ENCODE results near the gene ZNF213. TPM values are rescaled to one million over a fixed set of nuclear protein-coding genes. Genes with fewer than 3 reads are reported as not detected.

Gene ZNF213
- total and polyA plus RNA-seq, 4 donors: 4.2 to 30.2 (median 17.3) TPM

DNA sequence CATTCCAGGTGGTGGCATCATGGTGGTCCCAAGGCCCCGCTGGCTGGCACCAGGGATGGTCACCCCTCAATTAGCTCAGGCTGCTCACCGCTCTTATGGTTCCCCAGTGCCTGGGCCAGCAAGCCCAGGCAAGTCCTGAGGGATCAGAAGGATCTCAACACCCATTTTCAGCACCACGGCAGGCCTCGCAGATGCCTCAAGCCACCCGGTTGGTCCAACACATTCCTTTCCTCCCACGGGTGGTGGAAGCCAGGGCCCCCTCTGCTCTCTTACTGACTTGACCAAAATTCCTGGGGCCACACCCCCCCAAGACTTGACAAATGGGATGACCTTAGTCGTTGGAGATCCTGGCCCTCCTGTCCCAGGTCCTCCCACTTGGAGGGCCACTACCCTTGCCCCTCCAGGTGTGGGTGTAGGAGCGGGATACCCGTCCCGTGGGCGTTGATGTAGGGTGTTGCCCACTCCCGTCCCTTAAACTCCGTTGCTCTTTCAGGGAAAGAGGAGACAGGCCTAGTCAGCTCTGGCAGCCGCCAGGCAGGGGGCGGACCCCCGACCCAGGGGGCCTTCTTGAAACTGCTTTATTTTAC lies 16.5 kb upstream of the ZNF213 start:
- 97% methylated on average over 14 of the region's 16 CpGs for WGBS (ENCODE audit: insufficient coverage)
- Histone ChIP-seq H3K4me1 (ENCODE audit: control insufficient read depth, insufficient read depth, low read length) (peaks cover 20% of the 10 kb centered on the region), H3K36me3 (ENCODE audit: control insufficient read depth, insufficient read depth, low read length) (peaks cover 75% of the 10 kb centered on the region), H3K9me3 (ENCODE audit: control insufficient read depth, insufficient read depth, low read length) (no peaks in the 10 kb centered on the region), H3K27me3 (ENCODE audit: control insufficient read depth, insufficient read depth, low read length) (no peaks in the 10 kb centered on the region), H3K27ac (ENCODE audit: low read depth, low read length) (no peak overlapping the region), H3K4me3 (ENCODE audit: low read depth, low read length) (no peak overlapping the region)
- no peak for DNase-seq (ENCODE audit: low read depth in 4 of 6, low spot score in 6 of 6)

DNA sequence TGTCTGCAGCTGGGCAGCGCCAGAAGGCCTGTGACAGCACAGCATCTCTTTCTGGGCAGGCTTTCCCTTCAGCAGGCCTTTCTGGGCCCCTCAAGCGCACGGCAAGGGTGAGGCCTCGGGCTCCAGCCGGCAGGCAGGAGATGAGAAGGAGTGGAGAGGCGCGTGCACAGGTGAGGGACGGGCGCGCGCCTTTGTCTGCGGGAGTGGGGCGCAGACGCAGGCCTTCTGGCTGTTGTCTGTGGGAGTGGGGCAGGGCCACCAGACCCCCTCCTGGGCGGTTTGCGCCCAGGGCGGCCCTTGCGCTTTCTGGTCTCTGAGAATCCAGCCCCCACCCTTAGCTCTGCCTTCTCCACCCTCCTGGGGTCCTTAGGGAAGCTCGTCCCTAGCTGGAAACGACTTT lies 16.0 kb upstream of the ZNF213 start:
- peaks cover 75% of the 10 kb centered on the region for H3K36me3 ChIP-seq (ENCODE audit: control insufficient read depth, insufficient read depth, low read length)
- peaks cover 20% of the 10 kb centered on the region for H3K4me1 ChIP-seq (ENCODE audit: control insufficient read depth, insufficient read depth, low read length)
- no peak overlapping the region for H3K4me3 ChIP-seq (ENCODE audit: low read depth, low read length)
- H3K27me3 ChIP-seq (ENCODE audit: control insufficient read depth, insufficient read depth, low read length): no peaks in the 10 kb centered on the region
- no peak for DNase-seq (ENCODE audit: low read depth in 4 of 6, low spot score in 6 of 6)
- no peaks in the 10 kb centered on the region for H3K9me3 ChIP-seq (ENCODE audit: control insufficient read depth, insufficient read depth, low read length)
- 89% methylated on average over 11 of the region's 20 CpGs for WGBS (ENCODE audit: insufficient coverage)
- no peak overlapping the region for H3K27ac ChIP-seq (ENCODE audit: low read depth, low read length)

DNA sequence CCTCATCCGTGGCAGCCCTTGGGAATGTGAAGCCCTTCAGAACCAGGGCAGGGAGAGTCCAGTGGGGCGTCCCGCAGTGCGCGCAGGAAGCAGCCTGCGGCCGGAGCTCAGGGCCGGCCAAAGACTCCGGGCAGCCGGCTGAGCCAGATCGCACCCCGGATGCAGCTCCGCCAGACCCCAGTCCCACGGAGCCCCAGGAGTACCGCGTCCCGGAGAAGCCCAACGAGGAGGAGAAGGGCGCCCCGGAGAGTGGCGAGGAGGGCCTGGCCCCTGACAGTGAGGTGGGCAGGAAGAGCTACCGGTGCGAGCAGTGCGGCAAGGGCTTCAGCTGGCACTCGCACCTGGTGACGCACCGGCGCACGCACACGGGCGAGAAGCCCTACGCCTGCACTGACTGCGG lies 15.5 kb upstream of the ZNF213 start:
- no peak for DNase-seq (ENCODE audit: low read depth in 4 of 6, low spot score in 6 of 6)
- Histone ChIP-seq H3K27me3 (ENCODE audit: control insufficient read depth, insufficient read depth, low read length) (no peaks in the 10 kb centered on the region), H3K4me3 (ENCODE audit: low read depth, low read length) (no peak overlapping the region), H3K36me3 (ENCODE audit: control insufficient read depth, insufficient read depth, low read length) (peaks cover 71% of the 10 kb centered on the region), H3K4me1 (ENCODE audit: control insufficient read depth, insufficient read depth, low read length) (peaks cover 18% of the 10 kb centered on the region), H3K9me3 (ENCODE audit: control insufficient read depth, insufficient read depth, low read length) (no peaks in the 10 kb centered on the region), H3K27ac (ENCODE audit: low read depth, low read length) (no peak overlapping the region)
- 95% methylated on average over 32 of the region's 33 CpGs for WGBS (ENCODE audit: insufficient coverage)

DNA sequence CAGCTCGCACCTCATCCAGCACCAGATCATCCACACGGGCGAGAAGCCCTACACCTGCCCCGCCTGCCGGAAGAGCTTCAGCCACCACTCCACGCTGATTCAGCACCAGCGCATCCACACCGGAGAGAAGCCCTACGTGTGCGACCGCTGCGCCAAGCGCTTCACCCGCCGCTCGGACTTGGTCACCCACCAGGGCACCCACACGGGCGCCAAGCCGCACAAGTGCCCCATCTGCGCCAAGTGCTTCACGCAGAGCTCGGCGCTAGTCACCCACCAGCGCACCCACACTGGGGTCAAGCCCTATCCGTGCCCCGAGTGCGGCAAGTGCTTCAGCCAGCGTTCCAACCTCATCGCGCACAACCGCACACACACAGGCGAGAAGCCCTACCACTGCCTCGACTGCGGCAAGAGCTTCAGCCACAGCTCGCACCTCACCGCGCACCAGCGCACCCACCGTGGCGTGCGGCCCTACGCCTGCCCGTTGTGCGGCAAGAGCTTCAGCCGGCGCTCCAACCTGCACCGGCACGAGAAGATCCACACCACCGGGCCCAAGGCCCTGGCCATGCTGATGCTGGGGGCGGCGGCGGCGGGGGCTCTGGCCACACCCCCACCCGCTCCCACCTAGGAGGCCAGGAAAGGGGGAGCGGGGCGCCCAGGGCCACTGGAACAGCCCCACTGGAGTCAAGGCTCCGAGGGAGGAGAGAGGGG lies 15.0 kb upstream of the ZNF213 start:
- H3K27me3 ChIP-seq (ENCODE audit: control insufficient read depth, insufficient read depth, low read length): no peaks in the 10 kb centered on the region
- 97% methylated on average over 45 of the region's 57 CpGs for WGBS (ENCODE audit: insufficient coverage)
- no peak overlapping the region for H3K27ac ChIP-seq (ENCODE audit: low read depth, low read length)
- DNase-seq (ENCODE audit: low read depth in 4 of 6, low spot score in 6 of 6): no peak
- H3K36me3 ChIP-seq (ENCODE audit: control insufficient read depth, insufficient read depth, low read length): peaks cover 68% of the 10 kb centered on the region
- no peak overlapping the region for H3K4me3 ChIP-seq (ENCODE audit: low read depth, low read length)
- H3K4me1 ChIP-seq (ENCODE audit: control insufficient read depth, insufficient read depth, low read length): peaks cover 20% of the 10 kb centered on the region
- H3K9me3 ChIP-seq (ENCODE audit: control insufficient read depth, insufficient read depth, low read length): no peaks in the 10 kb centered on the region

DNA sequence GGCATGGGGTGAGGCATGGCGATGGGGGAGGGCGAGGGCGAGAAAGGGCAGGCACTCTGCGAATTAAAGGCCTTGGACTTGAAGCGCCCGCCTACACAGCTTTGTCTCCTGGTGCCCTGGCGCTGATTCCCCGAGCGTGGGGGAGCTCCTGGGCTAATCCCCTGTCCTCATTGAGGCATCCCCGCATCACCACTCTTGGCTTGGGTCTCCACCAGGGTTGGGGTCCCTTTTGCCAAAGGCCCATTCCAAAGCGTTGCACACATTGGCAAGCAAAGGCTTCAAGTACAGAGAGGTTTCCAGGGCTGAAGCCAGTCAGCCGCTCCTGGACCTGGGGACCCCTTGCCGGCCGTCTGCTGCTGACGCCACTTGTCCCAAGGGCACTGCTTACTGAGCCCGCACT lies 14.4 kb upstream of the ZNF213 start:
- no peaks in the 10 kb centered on the region for H3K9me3 ChIP-seq (ENCODE audit: control insufficient read depth, insufficient read depth, low read length)
- no peak for DNase-seq (ENCODE audit: low read depth in 4 of 6, low spot score in 6 of 6)
- H3K36me3 ChIP-seq (ENCODE audit: control insufficient read depth, insufficient read depth, low read length): peaks cover 63% of the 10 kb centered on the region
- 88% methylated on average over 15 of the region's 16 CpGs for WGBS (ENCODE audit: insufficient coverage)
- H3K27me3 ChIP-seq (ENCODE audit: control insufficient read depth, insufficient read depth, low read length): no peaks in the 10 kb centered on the region
- H3K27ac ChIP-seq (ENCODE audit: low read depth, low read length): no peak overlapping the region
- peaks cover 21% of the 10 kb centered on the region for H3K4me1 ChIP-seq (ENCODE audit: control insufficient read depth, insufficient read depth, low read length)
- no peak overlapping the region for H3K4me3 ChIP-seq (ENCODE audit: low read depth, low read length)

DNA sequence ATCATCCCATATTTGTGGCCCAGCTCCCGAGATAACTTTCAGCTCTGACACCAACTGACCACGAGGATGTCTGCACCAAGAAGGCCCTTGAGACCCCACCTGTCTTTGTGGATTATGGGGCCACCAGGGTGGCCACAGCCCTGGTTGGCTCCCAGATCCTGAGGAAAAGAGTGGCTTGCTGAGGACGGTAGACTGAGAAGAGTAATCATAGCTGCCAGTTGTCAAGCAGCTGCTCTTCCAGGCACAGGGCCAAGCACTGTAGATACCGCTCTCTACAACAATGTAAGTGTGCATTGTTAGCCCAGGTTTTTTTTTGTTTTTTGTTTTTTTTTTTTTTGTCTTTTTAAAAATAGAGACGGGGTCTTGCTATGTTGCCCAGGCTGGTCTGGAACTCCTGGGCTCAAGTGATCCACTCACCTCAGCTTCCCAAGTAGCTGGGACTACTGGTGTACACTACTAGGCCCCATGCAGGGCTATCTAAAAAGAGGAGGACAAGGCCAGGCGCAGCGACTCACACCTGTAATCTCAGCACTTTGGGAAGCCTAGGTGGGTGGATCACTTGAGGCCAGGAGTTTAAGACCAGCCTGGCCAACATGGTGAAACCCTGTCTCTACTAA lies 12.9 kb upstream of the ZNF213 start:
- Histone ChIP-seq H3K9me3 (ENCODE audit: control insufficient read depth, insufficient read depth, low read length) (no peaks in the 10 kb centered on the region), H3K4me1 (ENCODE audit: control insufficient read depth, insufficient read depth, low read length) (peaks cover 21% of the 10 kb centered on the region), H3K27me3 (ENCODE audit: control insufficient read depth, insufficient read depth, low read length) (no peaks in the 10 kb centered on the region), H3K4me3 (ENCODE audit: low read depth, low read length) (no peak overlapping the region), H3K36me3 (ENCODE audit: control insufficient read depth, insufficient read depth, low read length) (peaks cover 50% of the 10 kb centered on the region), H3K27ac (ENCODE audit: low read depth, low read length) (no peak overlapping the region)
- DNase-seq (ENCODE audit: low read depth in 4 of 6, low spot score in 6 of 6): no peak
- WGBS (ENCODE audit: insufficient coverage): 72% methylated on average over 4 of the region's 7 CpGs

DNA sequence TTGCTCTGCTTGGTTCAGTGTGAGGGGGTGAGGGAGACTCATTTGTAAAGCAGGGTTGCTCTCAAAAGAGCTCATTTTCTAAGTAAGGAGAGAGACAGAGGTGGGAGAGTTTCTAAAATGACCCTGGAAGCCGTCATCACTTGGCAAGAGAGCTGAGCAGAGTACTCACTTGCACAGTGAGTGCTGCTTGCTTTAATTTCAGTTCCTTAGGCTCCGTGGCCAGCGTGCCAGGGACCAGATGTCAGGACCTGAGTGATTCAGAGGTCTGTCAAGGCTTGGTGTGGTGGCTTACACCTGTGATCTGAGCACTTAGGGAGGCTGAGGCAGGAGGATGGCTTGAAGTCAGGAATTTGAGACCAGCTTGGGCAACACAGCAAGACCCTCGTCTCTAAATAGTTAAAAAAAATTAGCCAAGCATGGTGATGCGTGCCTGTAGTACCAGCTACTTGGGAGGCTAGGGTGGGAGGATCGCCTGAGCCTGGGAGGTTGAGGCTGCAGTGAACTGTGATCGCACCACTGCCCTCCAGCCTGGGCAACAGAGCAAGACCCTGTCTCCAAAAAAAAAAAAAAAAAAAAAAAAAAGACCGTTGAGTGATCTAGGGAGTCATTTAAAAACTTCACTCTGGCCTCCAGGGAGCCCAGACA lies 11.8 kb upstream of the ZNF213 start:
- WGBS (ENCODE audit: insufficient coverage): 98% methylated on average over 3 of the region's 8 CpGs

DNA sequence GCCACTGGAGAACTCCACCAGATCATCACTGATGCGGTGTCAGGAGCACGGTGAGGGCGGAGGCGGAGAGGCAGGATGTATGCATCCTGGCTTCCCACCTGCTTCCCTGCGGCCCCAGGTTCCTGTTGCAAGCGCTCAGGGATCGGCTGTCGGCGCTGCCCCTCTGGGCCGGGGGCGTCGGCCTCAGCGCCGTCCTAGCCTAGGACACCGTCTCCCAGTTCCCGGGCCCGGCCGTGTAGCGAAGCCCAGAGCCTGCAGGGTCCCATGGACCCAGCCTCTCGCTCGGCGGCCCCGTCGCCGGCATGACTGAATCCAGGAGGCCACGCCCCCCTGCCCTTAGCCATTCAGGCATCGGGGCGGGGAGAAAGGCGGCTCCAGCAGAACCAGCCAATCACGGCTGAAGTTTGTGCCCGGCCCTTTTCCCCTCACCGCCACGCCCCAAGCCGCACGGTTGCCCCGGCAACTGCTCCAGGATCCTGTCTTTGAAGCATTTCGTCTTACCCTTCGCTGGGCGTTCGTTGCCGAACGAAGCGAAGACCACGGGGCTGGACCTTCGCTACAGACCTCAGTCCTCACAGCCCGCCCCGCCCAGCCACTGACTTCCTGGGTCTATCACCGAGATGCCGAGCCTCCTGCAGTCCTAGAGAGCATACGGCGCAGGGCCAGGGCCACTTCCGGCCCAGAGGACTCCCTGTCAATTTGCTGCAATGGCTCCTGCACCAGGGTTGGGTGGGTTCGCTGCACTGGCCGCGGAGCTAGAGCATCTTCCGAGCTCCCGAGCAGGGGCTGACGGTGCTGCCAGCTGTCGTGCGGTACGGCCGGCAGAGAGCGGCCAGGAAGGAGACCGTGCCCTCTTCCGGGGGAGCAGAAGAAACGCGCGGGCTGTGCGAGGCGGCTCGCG lies 10.6 kb upstream of the ZNF213 start:
- under 1% methylated on average over 72 of the region's 72 CpGs for WGBS (ENCODE audit: insufficient coverage)

More for the DNA sequence above, 11.8 kb upstream of the ZNF213 start:
- Histone ChIP-seq H3K4me1 (ENCODE audit: control insufficient read depth, insufficient read depth, low read length) (peaks cover 21% of the 10 kb centered on the region), H3K36me3 (ENCODE audit: control insufficient read depth, insufficient read depth, low read length) (peaks cover 45% of the 10 kb centered on the region), H3K4me3 (ENCODE audit: low read depth, low read length) (no peak overlapping the region), H3K9me3 (ENCODE audit: control insufficient read depth, insufficient read depth, low read length) (no peaks in the 10 kb centered on the region), H3K27ac (ENCODE audit: low read depth, low read length) (no peak overlapping the region), H3K27me3 (ENCODE audit: control insufficient read depth, insufficient read depth, low read length) (no peaks in the 10 kb centered on the region)
- DNase-seq (ENCODE audit: low read depth in 4 of 6, low spot score in 6 of 6): no peak

DNA sequence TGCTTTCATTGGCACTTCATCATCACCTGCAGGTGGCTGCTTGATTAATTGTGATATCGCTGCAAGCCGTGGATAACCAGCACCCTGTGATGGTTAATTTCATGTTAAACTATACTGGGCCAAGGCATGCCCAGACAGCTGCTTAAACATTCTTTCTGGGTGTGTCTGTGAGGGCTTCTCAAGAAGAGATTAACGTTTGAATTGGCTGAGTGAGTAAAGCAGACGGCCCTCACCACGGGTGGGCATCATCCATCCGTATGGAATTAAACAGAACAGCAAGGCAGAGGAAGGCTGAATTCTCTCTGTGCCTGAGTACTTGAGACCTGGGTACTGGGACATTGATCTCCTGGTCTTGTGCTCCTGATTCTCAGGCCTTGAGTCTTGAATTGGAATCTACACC lies 7.1 kb upstream of the ZNF213 start:
- Histone ChIP-seq H3K4me1 (ENCODE audit: control insufficient read depth, insufficient read depth, low read length) (peaks cover 39% of the 10 kb centered on the region), H3K9me3 (ENCODE audit: control insufficient read depth, insufficient read depth, low read length) (no peaks in the 10 kb centered on the region), H3K27ac (ENCODE audit: low read depth, low read length) (no peak overlapping the region), H3K36me3 (ENCODE audit: control insufficient read depth, insufficient read depth, low read length) (peaks cover 42% of the 10 kb centered on the region), H3K4me3 (ENCODE audit: low read depth, low read length) (no peak overlapping the region), H3K27me3 (ENCODE audit: control insufficient read depth, insufficient read depth, low read length) (no peaks in the 10 kb centered on the region)
- DNase-seq (ENCODE audit: low read depth in 4 of 6, low spot score in 6 of 6): no peak
- 47% methylated on average over 4 of the region's 6 CpGs for WGBS (ENCODE audit: insufficient coverage)

More for the DNA sequence above, 10.6 kb upstream of the ZNF213 start:
- Histone ChIP-seq H3K36me3 (ENCODE audit: control insufficient read depth, insufficient read depth, low read length) (peaks cover 43% of the 10 kb centered on the region), H3K4me3 (ENCODE audit: low read depth, low read length) (peak overlapping the region; percentile 76), H3K27ac (ENCODE audit: low read depth, low read length) (peak overlapping the region; percentile 91), H3K4me1 (ENCODE audit: control insufficient read depth, insufficient read depth, low read length) (peaks cover 27% of the 10 kb centered on the region), H3K9me3 (ENCODE audit: control insufficient read depth, insufficient read depth, low read length) (no peaks in the 10 kb centered on the region), H3K27me3 (ENCODE audit: control insufficient read depth, insufficient read depth, low read length) (no peaks in the 10 kb centered on the region)
- peak; percentile 90 to 99 (median 95) for DNase-seq (ENCODE audit: low read depth in 4 of 6, low spot score in 6 of 6)
